ENCODE results near the gene GGT6. TPM values are rescaled to one million over a fixed set of nuclear protein-coding genes. Genes with fewer than 3 reads are reported as not detected.

The GGT6 gene
- total RNA-seq, 1 experiment from 2014 or later: 3.7 TPM

GRCh38 chr17:4551141-4551540 lies 9.2 kb downstream of the GGT6 start:
- no peaks in the 10 kb centered on the region for H3K9me2 ChIP-seq (ENCODE audit: insufficient read depth)
- intact Hi-C loops (cut with micrococcal nuclease; ENCODE audit: unreplicated experiment): no loop called here
- H3K4me3 ChIP-seq: no peak overlapping the region
- no peaks in the 10 kb centered on the region for H3K9me3 ChIP-seq (ENCODE audit: insufficient read depth, low read depth)
- H4K20me1 ChIP-seq (ENCODE audit: insufficient read depth): peaks cover 8% of the 10 kb centered on the region
- BruUV-seq (replicated peaks): no TSS peak
- no peak overlapping the region for H3K27ac ChIP-seq
- no peak overlapping the region for H2AFZ ChIP-seq
- POLR2A ChIA-PET (ENCODE audit: unreplicated experiment): no interaction called here
- peaks cover 45% of the 10 kb centered on the region for H3K79me2 ChIP-seq (ENCODE audit: low read depth)
- H3K4me1 ChIP-seq (replicated peaks; ENCODE audit: insufficient read depth): peaks cover 25% of the 10 kb centered on the region
- H3K27me3 ChIP-seq (ENCODE audit: insufficient read depth, low read depth): no peaks in the 10 kb centered on the region
- peaks cover 49% of the 10 kb centered on the region for H3K36me3 ChIP-seq (ENCODE audit: low read depth)
- no peak overlapping the region for H3K4me2 ChIP-seq
- TF ChIP-seq CTCF (conservative IDR thresholded peaks at IDR 0.05) (no peak; the same call in 1 of the 2 replicates), EZH2 (IDR thresholded peaks at IDR 0.05; ENCODE audit: low read depth) (no peak)
- H3F3A ChIP-seq (ENCODE audit: insufficient read depth, low read depth): peaks cover 42% of the 10 kb centered on the region
- DNase-seq: no peak
- CTCF ChIA-PET: no interaction called here

- peaks cover 21% of the 10 kb centered on the region for H3K4me1 ChIP-seq (replicated peaks; ENCODE audit: insufficient read depth)
- H2AFZ ChIP-seq: no peak overlapping the region
- H3K27ac ChIP-seq: no peak overlapping the region
- H4K20me1 ChIP-seq (ENCODE audit: insufficient read depth): peaks cover 13% of the 10 kb centered on the region
- H3K4me2 ChIP-seq: no peak overlapping the region
- TF ChIP-seq CTCF (conservative IDR thresholded peaks at IDR 0.05) (no peak), EZH2 (IDR thresholded peaks at IDR 0.05; ENCODE audit: low read depth) (no peak)
- peaks cover 50% of the 10 kb centered on the region for H3K36me3 ChIP-seq (ENCODE audit: low read depth)
- no peaks in the 10 kb centered on the region for H3K9me2 ChIP-seq (ENCODE audit: insufficient read depth)
- no peaks in the 10 kb centered on the region for H3K27me3 ChIP-seq (ENCODE audit: insufficient read depth, low read depth)
- H3K9me3 ChIP-seq (ENCODE audit: insufficient read depth, low read depth): no peaks in the 10 kb centered on the region
- peaks cover 45% of the 10 kb centered on the region for H3K79me2 ChIP-seq (ENCODE audit: low read depth)
- ChIA-PET CTCF (no interaction called here), POLR2A (ENCODE audit: unreplicated experiment) (no interaction called here)
- H3K4me3 ChIP-seq: no peak overlapping the region
- peaks cover 48% of the 10 kb centered on the region for H3F3A ChIP-seq (ENCODE audit: insufficient read depth, low read depth)
- intact Hi-C loops (cut with micrococcal nuclease; ENCODE audit: unreplicated experiment): no loop called here
- BruUV-seq (replicated peaks): no TSS peak
- DNase-seq: no peak
These were observed 9.8 kb downstream of the GGT6 start for GRCh38 chr17:4550534-4551039.

GRCh38 chr17:4549781-4550533 lies 10.4 kb downstream of the GGT6 start:
- DNase-seq: no peak
- no peak for TF ChIP-seq CTCF (conservative IDR thresholded peaks at IDR 0.05)
- no peak for TF ChIP-seq EZH2 (IDR thresholded peaks at IDR 0.05; ENCODE audit: low read depth)
- peaks cover 56% of the 10 kb centered on the region for H3K36me3 ChIP-seq (ENCODE audit: low read depth)
- no peak overlapping the region for H2AFZ ChIP-seq
- H3K27ac ChIP-seq: no peak overlapping the region
- peaks cover 43% of the 10 kb centered on the region for H3K79me2 ChIP-seq (ENCODE audit: low read depth)
- no peak overlapping the region for H3K4me3 ChIP-seq
- ChIA-PET POLR2A (ENCODE audit: unreplicated experiment) (interaction anchor here (0.6 kb wide), 1 partner anchor 127 kb away, joined by 4 read pairs; no protein-coding TSS in a partner anchor), CTCF (interaction anchor here (0.6 kb wide), 2 partner anchors 28 to 199 kb away, joined by 3 read pairs; no protein-coding TSS in a partner anchor)
- intact Hi-C loops (cut with micrococcal nuclease; ENCODE audit: unreplicated experiment): no loop called here
- no peaks in the 10 kb centered on the region for H3K9me3 ChIP-seq (ENCODE audit: insufficient read depth, low read depth)
- H3K4me2 ChIP-seq: no peak overlapping the region
- H3K9me2 ChIP-seq (ENCODE audit: insufficient read depth): no peaks in the 10 kb centered on the region
- H4K20me1 ChIP-seq (ENCODE audit: insufficient read depth): peaks cover 15% of the 10 kb centered on the region
- no peaks in the 10 kb centered on the region for H3K27me3 ChIP-seq (ENCODE audit: insufficient read depth, low read depth)
- BruUV-seq (replicated peaks): no TSS peak
- peaks cover 54% of the 10 kb centered on the region for H3F3A ChIP-seq (ENCODE audit: insufficient read depth, low read depth)
- peaks cover 21% of the 10 kb centered on the region for H3K4me1 ChIP-seq (replicated peaks; ENCODE audit: insufficient read depth)
